Astrocyte (in vitro differentiated cells and primary cell): Measurements from ENCODE around the gene ABO. TPM values are rescaled to one million over a fixed set of nuclear protein-coding genes. Genes with fewer than 3 reads are reported as not detected.
"Not testable (repeated sequence)": the region's sequence is repeated elsewhere in the genome, so short reads cannot be mapped to it uniquely, and the experiment has no call there.

Experiments
- DNase-seq: peaks from one replicate; pipeline ENCODE4 v3.0.0-alpha.2; 2010; ENCODE audit warnings: low read depth
- FAIRE-seq: peaks from 2 replicates; lab custom pipeline; 2011; peaks lifted over from hg19 to GRCh38; lab: Jason Lieb, UNC
- H2AFZ ChIP-seq: 2 replicates; pipeline ENCODE4 v1.6.0; 2012; ENCODE audit warnings: low read depth, low read length, inconsistent platforms
- H3K27ac ChIP-seq: 2 replicates; pipeline ENCODE4 v1.5.1; 2011; ENCODE audit warnings: low read depth, low read length, inconsistent platforms
- H3K27me3 ChIP-seq: 2 replicates; pipeline ENCODE4 v1.6.0; 2011; ENCODE audit warnings: low read length, inconsistent platforms; ENCODE audit not compliant: insufficient read depth
- H3K36me3 ChIP-seq: 2 replicates; pipeline ENCODE4 v1.5.1; 2011; ENCODE audit warnings: low read length, inconsistent platforms; ENCODE audit not compliant: insufficient read depth
- H3K4me1 ChIP-seq: 2 replicates; pipeline ENCODE4 v1.5.1; 2011; ENCODE audit warnings: low read length, inconsistent platforms; ENCODE audit not compliant: insufficient read depth
- H3K4me2 ChIP-seq: 2 replicates; pipeline ENCODE4 v1.6.0; 2012; ENCODE audit warnings: low read length, inconsistent platforms
- H3K4me3 ChIP-seq: 2 replicates; pipeline ENCODE4 v1.5.1; 2011; ENCODE audit warnings: low read depth, mild to moderate bottlenecking, low read length, inconsistent platforms; ENCODE audit not compliant: insufficient read depth
- H3K79me2 ChIP-seq: 2 replicates; pipeline ENCODE4 v1.6.0; 2012; ENCODE audit warnings: mild to moderate bottlenecking, low read length, inconsistent platforms; ENCODE audit not compliant: insufficient read depth
- H3K9ac ChIP-seq: 2 replicates; pipeline ENCODE4 v1.6.0; 2012; ENCODE audit warnings: mild to moderate bottlenecking, low read length, inconsistent platforms
- H3K9me3 ChIP-seq: 2 replicates; pipeline ENCODE4 v1.5.1; 2012; ENCODE audit warnings: low read depth, mild to moderate bottlenecking, low read length, inconsistent platforms; ENCODE audit not compliant: insufficient read depth
- H4K20me1 ChIP-seq: 2 replicates; pipeline ENCODE4 v1.6.0; 2012; ENCODE audit warnings: low read length, inconsistent platforms; ENCODE audit not compliant: insufficient read depth
- H3K27ac Mint-ChIP-seq: one replicate; pipeline ENCODE4 v1.8.0; 2021; ENCODE audit warnings: mild to moderate bottlenecking, mixed read lengths; ENCODE audit not compliant: unreplicated experiment
- H3K27me3 Mint-ChIP-seq: one replicate; pipeline ENCODE4 v1.8.0; 2021; ENCODE audit warnings: low read depth, mixed read lengths; ENCODE audit not compliant: unreplicated experiment
- H3K36me3 Mint-ChIP-seq: one replicate; pipeline ENCODE4 v1.8.0; 2021; ENCODE audit warnings: low read depth, mixed read lengths; ENCODE audit not compliant: unreplicated experiment
- H3K4me1 Mint-ChIP-seq: one replicate; pipeline ENCODE4 v1.8.0; 2021; ENCODE audit warnings: low read depth, mixed read lengths; ENCODE audit not compliant: unreplicated experiment
- H3K4me3 Mint-ChIP-seq: one replicate; pipeline ENCODE4 v1.8.0; 2021; ENCODE audit warnings: mild to moderate bottlenecking, moderate library complexity, mixed read lengths; ENCODE audit not compliant: unreplicated experiment
- H3K9me3 Mint-ChIP-seq: one replicate; pipeline ENCODE4 v1.8.0; 2021; ENCODE audit warnings: mild to moderate bottlenecking, mixed read lengths; ENCODE audit not compliant: unreplicated experiment
- CTCF ChIP-seq: IDR thresholded peaks from 2 replicates; pipeline ENCODE4 v1.5.1; 2011; ENCODE audit warnings: low read depth, mild to moderate bottlenecking, inconsistent platforms, low read length, moderate library complexity; ENCODE audit not compliant: insufficient read depth
- EZH2 ChIP-seq: IDR thresholded peaks from 2 replicates; pipeline ENCODE4 v1.6.1; 2012; ENCODE audit warnings: mild to moderate bottlenecking, low read length, inconsistent platforms; ENCODE audit not compliant: insufficient read depth
- total RNA-seq: library from RNA; stranded (reverse); gene quantifications from 2 replicates; pipeline ENCODE4 v1.2.1, GENCODE V29; 2021

ABO gene
- total RNA-seq, 1 donor from 2014 or later = not detected

GRCh38 chr9:133253268-133253667 is 21.7 kb downstream of the ABO start:
- Histone ChIP-seq H3K27ac (no peak overlapping the region), H4K20me1 (no peaks in the 10 kb centered on the region), H3K4me2 (no peak overlapping the region), H3K36me3 (no peaks in the 10 kb centered on the region), H2AFZ (no peak overlapping the region), H3K27me3 (peaks cover 13% of the 10 kb centered on the region), H3K9ac (no peak overlapping the region), H3K4me3 (no peak overlapping the region), H3K9me3 (peaks cover 6% of the 10 kb centered on the region), H3K79me2 (no peaks in the 10 kb centered on the region), H3K4me1 (no peaks in the 10 kb centered on the region)
- Mint-ChIP-seq H3K36me3 (no peaks in the 10 kb centered on the region), H3K27ac (no peak overlapping the region), H3K4me1 (no peaks in the 10 kb centered on the region), H3K9me3 (peaks cover 4% of the 10 kb centered on the region), H3K27me3 (peaks cover 39% of the 10 kb centered on the region), H3K4me3 (no peak overlapping the region)
- TF ChIP-seq EZH2 = no peak
- no peak for TF ChIP-seq CTCF
- FAIRE-seq = no peak
- no peak for DNase-seq

DNA sequence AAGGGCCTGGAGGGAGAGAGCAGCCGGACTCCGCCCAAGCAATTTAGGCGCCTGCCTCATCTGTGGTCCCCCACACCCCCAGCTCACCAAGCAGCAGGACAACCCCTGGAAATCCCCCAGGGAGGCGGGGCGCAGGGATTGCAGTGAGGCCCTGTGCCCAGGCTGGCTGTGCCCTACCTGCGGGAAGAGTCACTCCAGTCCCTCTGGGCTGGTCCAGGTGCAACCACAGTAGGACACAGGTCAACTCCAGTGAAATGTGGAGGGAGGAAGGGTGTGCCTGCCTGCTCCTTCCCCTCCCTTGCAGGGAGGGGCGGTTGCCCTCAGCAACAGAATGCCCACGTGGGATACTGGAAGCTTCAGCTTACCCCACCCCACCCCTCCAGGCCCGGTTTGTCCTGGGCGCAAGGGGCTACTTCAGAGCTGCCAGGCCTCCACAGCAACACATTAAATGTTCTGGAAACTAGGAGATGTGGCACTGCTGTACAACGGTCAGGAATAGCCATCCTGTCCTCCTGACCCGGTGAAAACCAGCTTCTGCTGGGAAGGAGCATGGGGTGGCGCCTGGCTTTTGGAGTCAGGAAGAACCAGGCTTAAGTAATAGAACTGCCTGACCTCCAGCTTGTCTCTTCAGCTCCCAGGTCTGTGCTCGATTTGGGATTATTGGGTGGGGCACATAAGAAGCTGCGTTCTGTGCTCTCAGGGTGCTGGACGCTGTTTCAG is 22.5 kb downstream of the ABO start:
- FAIRE-seq = no peak
- no peak for TF ChIP-seq EZH2
- TF ChIP-seq CTCF = no peak
- peaks cover 13% of the 10 kb centered on the region for H3K27me3 ChIP-seq
- no peak overlapping the region for H3K4me3 Mint-ChIP-seq
- no peak overlapping the region for H3K27ac ChIP-seq
- H3K4me1 Mint-ChIP-seq = no peaks in the 10 kb centered on the region
- no peak overlapping the region for H3K27ac Mint-ChIP-seq
- peaks cover 4% of the 10 kb centered on the region for H3K9me3 Mint-ChIP-seq
- H3K4me2 ChIP-seq = no peak overlapping the region
- no peaks in the 10 kb centered on the region for H3K79me2 ChIP-seq
- no peak overlapping the region for H3K4me3 ChIP-seq
- no peak overlapping the region for H3K9ac ChIP-seq
- H3K27me3 Mint-ChIP-seq = peaks cover 40% of the 10 kb centered on the region
- H3K36me3 ChIP-seq = no peaks in the 10 kb centered on the region
- H3K4me1 ChIP-seq = no peaks in the 10 kb centered on the region
- H2AFZ ChIP-seq = no peak overlapping the region
- no peaks in the 10 kb centered on the region for H4K20me1 ChIP-seq
- DNase-seq = no peak
- peaks cover 6% of the 10 kb centered on the region for H3K9me3 ChIP-seq
- no peaks in the 10 kb centered on the region for H3K36me3 Mint-ChIP-seq

- Histone ChIP-seq H3K27me3 (peaks cover 13% of the 10 kb centered on the region), H3K27ac (no peak overlapping the region), H3K9me3 (peaks cover 6% of the 10 kb centered on the region), H4K20me1 (no peaks in the 10 kb centered on the region), H3K4me3 (no peak overlapping the region), H3K9ac (no peak overlapping the region), H3K4me1 (no peaks in the 10 kb centered on the region), H3K79me2 (no peaks in the 10 kb centered on the region), H2AFZ (no peak overlapping the region), H3K36me3 (no peaks in the 10 kb centered on the region), H3K4me2 (no peak overlapping the region)
- no peak overlapping the region for H3K4me3 Mint-ChIP-seq
- H3K4me1 Mint-ChIP-seq = no peaks in the 10 kb centered on the region
- H3K27ac Mint-ChIP-seq = no peak overlapping the region
- peaks cover 34% of the 10 kb centered on the region for H3K27me3 Mint-ChIP-seq
- TF ChIP-seq EZH2 = no peak
- FAIRE-seq = no peak
- no peaks in the 10 kb centered on the region for H3K36me3 Mint-ChIP-seq
- no peak for DNase-seq
- peaks cover 2% of the 10 kb centered on the region for H3K9me3 Mint-ChIP-seq
Observed at GRCh38 chr9:133251773-133252172, 23.2 kb downstream of the ABO start.

DNA sequence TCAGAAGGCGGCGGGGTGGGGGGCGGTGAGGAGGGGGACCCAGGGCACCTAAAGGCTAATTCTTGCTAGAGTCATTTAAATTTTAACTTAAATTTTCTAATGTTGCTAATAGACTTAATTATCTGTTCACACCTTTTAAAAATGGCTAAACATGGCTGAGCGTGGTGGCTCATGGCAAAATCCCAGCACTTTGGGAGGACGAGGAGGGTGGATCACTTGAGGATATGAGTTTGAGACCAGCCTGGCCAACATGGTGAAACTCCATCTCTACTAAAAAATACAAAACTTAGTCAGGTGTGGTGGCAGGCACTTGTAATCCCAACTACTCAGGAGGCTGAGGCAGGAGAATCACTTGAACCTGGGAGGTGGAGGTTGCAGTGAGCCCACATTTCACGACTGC is 23.8 kb downstream of the ABO start:
- H3K79me2 ChIP-seq, H4K20me1 ChIP-seq, H3K27ac Mint-ChIP-seq, H3K9me3 ChIP-seq, H3K4me3 ChIP-seq, H3K4me2 ChIP-seq, H3K9me3 Mint-ChIP-seq, H3K36me3 Mint-ChIP-seq, H3K4me3 Mint-ChIP-seq, H3K36me3 ChIP-seq, H2AFZ ChIP-seq, H3K4me1 Mint-ChIP-seq, H3K9ac ChIP-seq, H3K27ac ChIP-seq, H3K4me1 ChIP-seq, FAIRE-seq, DNase-seq: not testable (repeated sequence)
- H3K27me3 ChIP-seq = peaks cover 13% of the 10 kb centered on the region
- H3K27me3 Mint-ChIP-seq = peaks cover 31% of the 10 kb centered on the region
